H1 (cell line): ENCODE results near the gene ANKFY1. TPM values are rescaled to one million over a fixed set of nuclear protein-coding genes. Genes with fewer than 3 reads are reported as not detected.

Experiments used
- CTCF ChIA-PET: fragments of 300-600 bp; sonication (Branson Sonifier 250); formaldehyde crosslinking; loops from one replicate; lab custom pipeline; 2021; ENCODE audit not compliant: partially characterized antibody; lab: Charles Lee
- POLR2A ChIA-PET: fragments of 300-600 bp; sonication (Branson Sonifier 250); formaldehyde crosslinking; loops from one replicate; lab custom pipeline; 2021; ENCODE audit warnings: inconsistent platforms; ENCODE audit not compliant: partially characterized antibody; lab: Charles Lee
- DNase-seq, 2 experiments: peaks; one replicate each; pipeline versions ENCODE4 v3.0.0 to v3.0.0-alpha.2; 2010 to 2022; ENCODE audit warnings: low spot score in 2 of 2, low read depth in 1 of 2, mixed read lengths in 1 of 2
- FAIRE-seq: peaks from 2 replicates; lab custom pipeline; 2011; peaks lifted over from hg19 to GRCh38; lab: Jason Lieb, UNC
- H2AFZ ChIP-seq: 2 replicates; pipeline ENCODE4 v1.8.1; 2012; ENCODE audit warnings: low read length, inconsistent platforms
- H2AK5ac ChIP-seq: 2 replicates; pipeline ENCODE4 v1.6.1; 2013; ENCODE audit warnings: low read depth, low read length
- H2BK120ac ChIP-seq: replicated peaks from 2 replicates; pipeline ENCODE3; 2013; ENCODE audit warnings: low read depth, low read length, inconsistent platforms
- H2BK12ac ChIP-seq: 2 replicates; pipeline ENCODE4 v1.6.1; 2013; ENCODE audit warnings: low read depth, low read length
- H2BK15ac ChIP-seq: 2 replicates; pipeline ENCODE4 v1.6.1; 2013; ENCODE audit warnings: low read length
- H2BK20ac ChIP-seq: 2 replicates; pipeline ENCODE4 v1.6.1; 2013; ENCODE audit warnings: low read length
- H2BK5ac ChIP-seq: 2 replicates; pipeline ENCODE4 v1.6.1; 2013; ENCODE audit warnings: low read depth, low read length
- H3K14ac ChIP-seq: 2 replicates; pipeline ENCODE4 v1.6.1; 2013; ENCODE audit warnings: inconsistent platforms; ENCODE audit not compliant: insufficient read length
- H3K18ac ChIP-seq: 2 replicates; pipeline ENCODE4 v1.6.1; 2013; ENCODE audit warnings: low read length; ENCODE audit errors: extremely low read depth
- H3K23ac ChIP-seq: 2 replicates; pipeline ENCODE4 v1.6.1; 2013; ENCODE audit warnings: inconsistent platforms; ENCODE audit not compliant: insufficient read length
- H3K23me2 ChIP-seq: 2 replicates; pipeline ENCODE4 v1.6.1; 2013; ENCODE audit warnings: low read depth, low read length
- H3K27ac ChIP-seq: 2 replicates; pipeline ENCODE4 v1.6.1; 2011; ENCODE audit warnings: low read depth, low read length, inconsistent platforms
- H3K27me3 ChIP-seq, 4 experiments: replicated peaks in 1 of 4; 1 replicate in 1 of 4; 2 replicates in 3 of 4; pipeline versions ENCODE4 v1.6.1 to v1.8.1; 2011 to 2013; ENCODE audit warnings: low read length in 3 of 4, mild to moderate bottlenecking in 3 of 4, inconsistent platforms in 2 of 4, mixed read lengths in 2 of 4, moderate library complexity in 1 of 4; ENCODE audit not compliant: control insufficient read depth in 3 of 4, insufficient read depth in 3 of 4; ENCODE audit errors: extremely low read depth in 1 of 4
- H3K36me3 ChIP-seq, 4 experiments: 2 replicates each; pipeline versions ENCODE4 v1.6.1 to v1.8.1; 2011 to 2013; ENCODE audit warnings: mild to moderate bottlenecking in 4 of 4, low read length in 3 of 4, moderate library complexity in 2 of 4, control low read depth in 1 of 4, inconsistent platforms in 1 of 4; ENCODE audit not compliant: insufficient read depth in 4 of 4, control insufficient read depth in 2 of 4
- H3K4ac ChIP-seq: replicated peaks from 2 replicates; pipeline ENCODE3; 2013; ENCODE audit warnings: low read length, low read depth, mixed read lengths, inconsistent platforms; ENCODE audit not compliant: insufficient read length
- H3K4me1 ChIP-seq, 4 experiments: replicated peaks in 1 of 4; 1 replicate in 1 of 4; 2 replicates in 3 of 4; pipeline versions ENCODE4 v1.6.1 to v1.8.1; 2011 to 2013; ENCODE audit warnings: low read length in 3 of 4, inconsistent platforms in 2 of 4, mixed read lengths in 1 of 4; ENCODE audit not compliant: insufficient read depth in 4 of 4, control insufficient read depth in 3 of 4
- H3K4me2 ChIP-seq, 2 experiments: 2 replicates each; pipeline versions ENCODE4 v1.6.1 to v1.8.1; 2011 to 2013; ENCODE audit warnings: low read depth in 2 of 2, low read length in 2 of 2, control low read depth in 1 of 2, inconsistent platforms in 1 of 2, mild to moderate bottlenecking in 1 of 2; ENCODE audit not compliant: insufficient read depth in 1 of 2
- H3K4me3 ChIP-seq, 4 experiments: fragments of 200-600, 300-600 bp in 1 of 4; sonication (generic), shearing (Covaris generic), sonication (Bioruptor Twin) in 1 of 4; 2 replicates each; pipeline versions ENCODE4 v1.5.1 to v1.8.1; 2011 to 2016; ENCODE audit warnings: low read length in 4 of 4, low read depth in 3 of 4, control low read depth in 2 of 4, inconsistent platforms in 2 of 4, mild to moderate bottlenecking in 2 of 4, mixed read lengths in 1 of 4, moderate library complexity in 1 of 4; ENCODE audit not compliant: insufficient read depth in 2 of 4; ENCODE audit errors: extremely low read depth in 1 of 4
- H3K56ac ChIP-seq: replicated peaks from 2 replicates; pipeline ENCODE3; 2013; ENCODE audit warnings: low read depth, mild to moderate bottlenecking, mixed read lengths, low read length, inconsistent platforms; ENCODE audit not compliant: insufficient read length
- H3K79me1 ChIP-seq: 2 replicates; pipeline ENCODE4 v1.6.1; 2013; ENCODE audit warnings: low read depth, low read length, control low read depth
- H3K79me2 ChIP-seq, 2 experiments: 2 replicates each; pipeline versions ENCODE4 v1.6.1 to v1.8.1; 2012 to 2013; ENCODE audit warnings: low read length in 2 of 2, mild to moderate bottlenecking in 2 of 2, inconsistent platforms in 1 of 2; ENCODE audit not compliant: insufficient read depth in 2 of 2, control insufficient read depth in 1 of 2
- H3K9ac ChIP-seq, 4 experiments: replicated peaks in 1 of 4; 1 replicate in 1 of 4; 2 replicates in 3 of 4; pipeline versions ENCODE4 v1.6.1 to v1.8.1; 2011 to 2013; ENCODE audit warnings: low read depth in 3 of 4, low read length in 3 of 4, control low read depth in 2 of 4, mild to moderate bottlenecking in 2 of 4, moderate library complexity in 2 of 4, inconsistent platforms in 1 of 4; ENCODE audit errors: extremely low read depth in 1 of 4
- H3K9me3 ChIP-seq, 2 experiments: 2 replicates each; pipeline versions ENCODE4 v1.6.1 to v1.8.1; 2012 to 2013; ENCODE audit warnings: mild to moderate bottlenecking in 2 of 2, moderate library complexity in 2 of 2, control low read depth in 1 of 2, inconsistent platforms in 1 of 2, low read depth in 1 of 2, low read length in 1 of 2, mixed read lengths in 1 of 2; ENCODE audit not compliant: insufficient read depth in 2 of 2
- H4K20me1 ChIP-seq, 2 experiments: replicated peaks in 1 of 2; 2 replicates each; pipeline versions ENCODE3 to v1.8.1; 2011 to 2013; ENCODE audit warnings: inconsistent platforms in 2 of 2, low read length in 2 of 2, mild to moderate bottlenecking in 1 of 2; ENCODE audit not compliant: insufficient read depth in 2 of 2, control insufficient read depth in 1 of 2
- H4K5ac ChIP-seq: 2 replicates; pipeline ENCODE4 v1.6.1; 2013; ENCODE audit warnings: low read length, low read depth, mixed read lengths, inconsistent platforms; ENCODE audit not compliant: insufficient read length
- H4K8ac ChIP-seq: 2 replicates; pipeline ENCODE4 v1.8.0; 2013; ENCODE audit warnings: mild to moderate bottlenecking, moderate library complexity, low read length, inconsistent platforms; ENCODE audit not compliant: insufficient read depth; ENCODE audit errors: extremely low read depth
- H4K91ac ChIP-seq: replicated peaks from 2 replicates; pipeline ENCODE3; 2013; ENCODE audit warnings: low read length, mixed read lengths, inconsistent platforms; ENCODE audit not compliant: insufficient read length
- BACH1 ChIP-seq: IDR thresholded peaks from 2 replicates; pipeline ENCODE4 v1.6.1; 2012; ENCODE audit warnings: low read length, improper control_type of control experiment
- BCL11A ChIP-seq, 2 experiments: IDR thresholded peaks; one replicate each; pipeline ENCODE4 v1.6.1; 2011; ENCODE audit warnings: low read depth in 2 of 2, low read length in 2 of 2, mild to moderate bottlenecking in 2 of 2
- CBX5 ChIP-seq: fragments of 300-800, 300-1000 bp; sonication (generic); IDR thresholded peaks from 2 replicates; pipeline ENCODE4 v1.7.1; 2016; ENCODE audit warnings: antibody characterized with exemption, low read length, low read depth
- HDAC2 ChIP-seq, 2 experiments: fragments of 300-600 bp in 1 of 2; sonication (generic) in 1 of 2; IDR thresholded peaks; 2 replicates each; pipeline ENCODE4 v1.6.1; 2011 to 2012; ENCODE audit warnings: low read depth in 2 of 2, low read length in 2 of 2, mild to moderate bottlenecking in 2 of 2, moderate library complexity in 2 of 2, borderline replicate concordance in 1 of 2, inconsistent platforms in 1 of 2
- RFX5 ChIP-seq: IDR thresholded peaks from 2 replicates; pipeline ENCODE4 v1.6.1; 2011; ENCODE audit warnings: low read depth, low read length, improper control_type of control experiment, borderline replicate concordance
- USF2 ChIP-seq: IDR thresholded peaks from 2 replicates; pipeline ENCODE4 v1.6.1; 2011; ENCODE audit warnings: low read length, improper control_type of control experiment
- ZNF274 ChIP-seq: IDR thresholded peaks from 2 replicates; pipeline ENCODE4 v1.7.0; 2012; ENCODE audit warnings: low read length, borderline replicate concordance; ENCODE audit errors: extremely low read depth
- WGBS, 2 experiments: shearing (Covaris generic) in 1 of 2; methylation state at CpG; one replicate each; pipeline versions ENCODE4 v1.1.6 to v1.1.7; 2013 to 2015; ENCODE audit warnings: low lambda C conversion rate in 2 of 2, mixed read lengths in 2 of 2, inconsistent platforms in 1 of 2, low coverage in 1 of 2, missing lambda C conversion rate in 1 of 2; ENCODE audit not compliant: insufficient replicate concordance in 2 of 2, insufficient coverage in 1 of 2, insufficient read length in 1 of 2; ENCODE audit errors: extremely low coverage in 1 of 2, missing lambda C conversion rate in 1 of 2; 5-methylcytosine and 5-hydroxymethylcytosine counted together
- polyA plus RNA-seq, 7 experiments: library from polyadenylated mRNA; depleted of rRNA in 3 of 7; stranded (reverse) in 5 of 7; unstranded in 2 of 7; fragments of >200 nt in 5 of 7; fragments of 200-250 nt in 2 of 7; gene quantifications; 1 replicate in 5 of 7; 2 replicates in 1 of 7; 4 replicates in 1 of 7; pipeline versions ENCODE4 v1.2.1 to v1.2.3, GENCODE V29; 2011 to 2013; ENCODE audit warnings: missing spikeins in 2 of 7, mixed read lengths in 2 of 7
- total RNA-seq: library from RNA; stranded (reverse); fragmentation: NEBNext Ultra II Directional; extraction: Animal tissue kit (Norgen Biotek cat#: 25700); gene quantifications from 2 replicates; pipeline ENCODE4 v1.2.1, GENCODE V29; 2021

ANKFY1 gene
- total and polyA plus RNA-seq, 2 of the 8 experiments (the other 6 are each of a cell fraction or from before 2014, with no cell fraction given) = 28.3 to 45.3 TPM

GRCh38 chr17:4246674-4247073 is 17.1 kb downstream of the ANKFY1 start:
- Histone ChIP-seq H3K79me2 (peaks cover 17 to 80% of the 10 kb centered on the region in 2 experiments), H3K56ac (no peak overlapping the region), H3K9me3 (no peaks in the 10 kb centered on the region), H3K4me3 (no peak overlapping the region), H4K8ac (no peak overlapping the region), H4K91ac (no peak overlapping the region), H4K5ac (no peak overlapping the region), H4K20me1 (peaks cover 22 to 29% of the 10 kb centered on the region in 2 experiments), H3K4me1 (peaks cover 0 to 15% (median 10%) of the 10 kb centered on the region in 4 experiments; a peak in 5 of 7 replicates), H3K4ac (no peak overlapping the region), H2BK20ac (no peak overlapping the region), H2BK120ac (no peak overlapping the region), H2AFZ (no peak overlapping the region), H3K27ac (no peak overlapping the region), H2AK5ac (no peak overlapping the region), H3K36me3 (peaks cover 0 to 7% (median 3%) of the 10 kb centered on the region in 4 experiments; a peak in 4 of 8 replicates), H3K23ac (no peak overlapping the region), H3K79me1 (peaks cover 27% of the 10 kb centered on the region), H3K14ac (no peak overlapping the region), H3K27me3 (no peaks in the 10 kb centered on the region), H2BK12ac (no peak overlapping the region), H2BK15ac (no peak overlapping the region), H3K9ac (no peak overlapping the region), H3K4me2 (no peak overlapping the region), H2BK5ac (no peak overlapping the region), H3K23me2 (peaks cover 3% of the 10 kb centered on the region; the same call in 1 of the 2 replicates), H3K18ac (no peak overlapping the region)
- 76% methylated on average over 5 of the region's 5 CpGs; no CpG with 5 or more reads in 1 of the 2 experiments for WGBS, 2 experiments
- no peak for DNase-seq
- ChIA-PET CTCF (interaction anchor here (0.8 to 6.0 kb wide), 9 partner anchors 12 to 156 kb away, joined by 3 to 89 read pairs (median 4); no protein-coding TSS in a partner anchor), POLR2A (interaction anchor here (0.7 to 2.9 kb wide), 4 partner anchors 10 to 17 kb away, joined by 3 to 13 read pairs (median 8); partner anchors contain the start of gene ANKFY1)
- no peak for TF ChIP-seq ZNF274
- no peak for TF ChIP-seq BCL11A (IDR thresholded peaks at IDR 0.05; ENCODE audit: low read depth in 2 of 2, low read length in 2 of 2)
- no peak for TF ChIP-seq HDAC2 (IDR thresholded peaks at IDR 0.05; ENCODE audit: borderline replicate concordance in 1 of 2, low read depth in 2 of 2, low read length in 2 of 2)
- no peak for TF ChIP-seq CBX5
- no peak for TF ChIP-seq BACH1
- TF ChIP-seq RFX5 = no peak
- TF ChIP-seq USF2 = no peak
- no peak for FAIRE-seq
